Testis (tissue), 2 donors: ENCODE measurements around the gene BCAS3.

Experiments
- POLR2A ChIP-seq: fragments of 450-650 bp; IDR thresholded peaks from one replicate; pipeline ENCODE4 v1.6.1; 2017; ENCODE audit warnings: antibody characterized with exemption, mild to moderate bottlenecking, moderate library complexity
- TF ChIP-seq, protein P1 (sequence below), 3 experiments: fragments of 450-650 bp in 2 of 3; fragments of 200-600 bp in 1 of 3; sonication (generic) in 1 of 3; IDR thresholded peaks; one replicate each; pipeline ENCODE4 v1.5.1; 2016 to 2019; ENCODE audit warnings: antibody characterized with exemption in 3 of 3, mild to moderate bottlenecking in 2 of 3, moderate library complexity in 1 of 3

DNA sequence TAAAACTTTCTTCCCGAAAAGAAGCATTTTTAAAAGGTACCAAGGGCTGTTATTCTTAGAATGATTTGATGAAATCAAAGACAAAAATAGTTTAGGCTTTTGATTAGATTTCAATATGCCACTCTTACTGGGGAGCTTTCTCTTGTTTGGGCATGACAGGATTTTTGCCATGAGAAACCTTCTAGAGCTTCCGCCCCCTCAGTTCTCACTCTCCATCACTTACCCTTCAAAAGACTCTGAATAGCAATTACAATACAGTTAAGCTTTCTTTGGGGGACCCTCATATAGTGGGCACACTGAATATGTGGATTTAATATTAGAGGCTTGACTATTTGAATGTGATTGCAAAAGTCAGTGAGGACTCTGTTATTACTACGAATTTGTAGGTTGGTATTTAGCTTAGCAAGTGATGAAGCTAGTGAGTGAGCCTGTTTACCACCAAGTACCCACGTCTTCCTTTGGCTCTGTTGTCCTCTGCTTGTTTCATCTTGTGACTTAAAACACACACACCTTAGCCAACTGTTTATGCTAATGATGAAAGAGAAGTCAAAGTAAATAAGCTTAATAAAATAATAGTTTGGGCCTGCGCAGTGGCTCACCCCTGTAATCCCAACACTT lies 563.3 kb downstream of the BCAS3 start:
- TF ChIP-seq, protein P1, sequence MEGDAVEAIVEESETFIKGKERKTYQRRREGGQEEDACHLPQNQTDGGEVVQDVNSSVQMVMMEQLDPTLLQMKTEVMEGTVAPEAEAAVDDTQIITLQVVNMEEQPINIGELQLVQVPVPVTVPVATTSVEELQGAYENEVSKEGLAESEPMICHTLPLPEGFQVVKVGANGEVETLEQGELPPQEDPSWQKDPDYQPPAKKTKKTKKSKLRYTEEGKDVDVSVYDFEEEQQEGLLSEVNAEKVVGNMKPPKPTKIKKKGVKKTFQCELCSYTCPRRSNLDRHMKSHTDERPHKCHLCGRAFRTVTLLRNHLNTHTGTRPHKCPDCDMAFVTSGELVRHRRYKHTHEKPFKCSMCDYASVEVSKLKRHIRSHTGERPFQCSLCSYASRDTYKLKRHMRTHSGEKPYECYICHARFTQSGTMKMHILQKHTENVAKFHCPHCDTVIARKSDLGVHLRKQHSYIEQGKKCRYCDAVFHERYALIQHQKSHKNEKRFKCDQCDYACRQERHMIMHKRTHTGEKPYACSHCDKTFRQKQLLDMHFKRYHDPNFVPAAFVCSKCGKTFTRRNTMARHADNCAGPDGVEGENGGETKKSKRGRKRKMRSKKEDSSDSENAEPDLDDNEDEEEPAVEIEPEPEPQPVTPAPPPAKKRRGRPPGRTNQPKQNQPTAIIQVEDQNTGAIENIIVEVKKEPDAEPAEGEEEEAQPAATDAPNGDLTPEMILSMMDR (IDR thresholded peaks at IDR 0.05) = no peak
- no peak for TF ChIP-seq POLR2A
